Measurements from ENCODE around the gene NFS1. TPM values are rescaled to one million over a fixed set of nuclear protein-coding genes. Genes with fewer than 3 reads are reported as not detected.

Gene NFS1
- total and polyA plus RNA-seq, 2 of the 8 experiments (the other 6 are each of a cell fraction or from before 2014, with no cell fraction given) = 26.1 to 38.8 TPM

GRCh38 chr20:35669221-35669620, 29.9 kb downstream of the NFS1 start (continued):
- TF ChIP-seq CHD7 (IDR thresholded peaks at IDR 0.05; ENCODE audit: insufficient replicate concordance, low read length) = no peak
